PC-9 (cell line): ENCODE data around the gene AKAP6.

Experiments used
- EZH2 ChIP-seq: fragments of 200-600 bp; sonication (generic); IDR thresholded peaks from 2 replicates; pipeline ENCODE4 v1.8.0; 2017; ENCODE audit warnings: antibody characterized with exemption, low read depth
- TF ChIP-seq, protein P1 (sequence below): fragments of 200-600 bp; sonication (generic); conservative IDR thresholded peaks from 2 replicates; pipeline ENCODE4 v1.6.1; 2017; ENCODE audit warnings: mixed run types, antibody characterized with exemption, mild to moderate bottlenecking, moderate library complexity

DNA sequence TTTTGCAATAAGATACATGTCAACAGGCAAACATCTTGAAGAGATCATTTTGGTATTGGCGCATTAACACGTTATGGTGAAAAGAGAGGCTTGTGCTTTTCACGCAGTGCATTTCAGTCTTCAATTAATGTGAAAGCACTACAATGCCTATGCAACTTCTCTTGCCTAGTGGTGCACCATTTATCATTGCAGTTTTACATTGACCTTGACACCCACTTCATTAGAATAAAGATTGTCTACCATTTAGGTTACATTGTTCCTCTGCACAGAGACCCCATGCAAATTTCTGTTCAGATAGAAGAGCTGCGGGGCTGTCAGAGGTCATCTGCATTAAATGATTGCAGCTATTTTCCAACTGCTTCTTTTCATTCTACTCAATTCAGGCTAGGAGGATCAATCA lies 397.4 kb downstream of the AKAP6 start:
- TF ChIP-seq EZH2 = no peak
- TF ChIP-seq, protein P1, sequence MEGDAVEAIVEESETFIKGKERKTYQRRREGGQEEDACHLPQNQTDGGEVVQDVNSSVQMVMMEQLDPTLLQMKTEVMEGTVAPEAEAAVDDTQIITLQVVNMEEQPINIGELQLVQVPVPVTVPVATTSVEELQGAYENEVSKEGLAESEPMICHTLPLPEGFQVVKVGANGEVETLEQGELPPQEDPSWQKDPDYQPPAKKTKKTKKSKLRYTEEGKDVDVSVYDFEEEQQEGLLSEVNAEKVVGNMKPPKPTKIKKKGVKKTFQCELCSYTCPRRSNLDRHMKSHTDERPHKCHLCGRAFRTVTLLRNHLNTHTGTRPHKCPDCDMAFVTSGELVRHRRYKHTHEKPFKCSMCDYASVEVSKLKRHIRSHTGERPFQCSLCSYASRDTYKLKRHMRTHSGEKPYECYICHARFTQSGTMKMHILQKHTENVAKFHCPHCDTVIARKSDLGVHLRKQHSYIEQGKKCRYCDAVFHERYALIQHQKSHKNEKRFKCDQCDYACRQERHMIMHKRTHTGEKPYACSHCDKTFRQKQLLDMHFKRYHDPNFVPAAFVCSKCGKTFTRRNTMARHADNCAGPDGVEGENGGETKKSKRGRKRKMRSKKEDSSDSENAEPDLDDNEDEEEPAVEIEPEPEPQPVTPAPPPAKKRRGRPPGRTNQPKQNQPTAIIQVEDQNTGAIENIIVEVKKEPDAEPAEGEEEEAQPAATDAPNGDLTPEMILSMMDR = no peak
